Activated CD4-positive, alpha-beta T cell treated with anti-CD3 and anti-CD28 coated beads, Interleukin-2, amount 50 U/mL, for 1 hour (primary cell): Measurements from ENCODE around the gene NRXN2.

ENCODE experiments used
- DNase-seq: peaks from one replicate; pipeline ENCODE4 v3.0.0-alpha.2; 2020

The NRXN2 gene

GRCh38 chr11:64643920-64644646 lies 78.9 kb downstream of the NRXN2 start:
- DNase-seq: no peak

GRCh38 chr11:64643256-64643881 lies 79.6 kb downstream of the NRXN2 start:
- no peak for DNase-seq

GRCh38 chr11:64642871-64643255 lies 80.1 kb downstream of the NRXN2 start:
- no peak for DNase-seq

GRCh38 chr11:64642418-64642735 lies 80.6 kb downstream of the NRXN2 start:
- no peak for DNase-seq

GRCh38 chr11:64641596-64642417 lies 81.2 kb downstream of the NRXN2 start:
- no peak for DNase-seq

- no peak for DNase-seq
Observed at GRCh38 chr11:64639885-64640284, 83.1 kb downstream of the NRXN2 start.

- DNase-seq: no peak
Observed at GRCh38 chr11:64638829-64639228, 84.2 kb downstream of the NRXN2 start.

GRCh38 chr11:64638018-64638665 lies 84.9 kb downstream of the NRXN2 start:
- DNase-seq: no peak

GRCh38 chr11:64637334-64638017 lies 85.5 kb downstream of the NRXN2 start:
- no peak for DNase-seq

GRCh38 chr11:64633555-64634159 lies 89.3 kb downstream of the NRXN2 start:
- no peak for DNase-seq

GRCh38 chr11:64632654-64633053 lies 90.3 kb downstream of the NRXN2 start:
- no peak for DNase-seq

- DNase-seq: no peak
Observed at GRCh38 chr11:64632237-64632636, 90.8 kb downstream of the NRXN2 start.

- no peak for DNase-seq
Observed at GRCh38 chr11:64631675-64632074, 91.3 kb downstream of the NRXN2 start.

- no peak for DNase-seq
Observed at GRCh38 chr11:64629796-64630562, 93.0 kb downstream of the NRXN2 start.

GRCh38 chr11:64629103-64629502 lies 93.9 kb downstream of the NRXN2 start:
- DNase-seq: no peak

GRCh38 chr11:64628596-64628995 lies 94.4 kb downstream of the NRXN2 start:
- DNase-seq: no peak

- DNase-seq: no peak
Observed at GRCh38 chr11:64627371-64627770, 95.6 kb downstream of the NRXN2 start.

- DNase-seq: no peak
Observed at GRCh38 chr11:64626637-64627036, 96.4 kb downstream of the NRXN2 start.

GRCh38 chr11:64624883-64625481 lies 98.0 kb downstream of the NRXN2 start:
- DNase-seq: no peak

GRCh38 chr11:64622681-64623080 lies 100.3 kb downstream of the NRXN2 start:
- DNase-seq: no peak
